Activated T-helper 2 cell treated with anti-CD3 and anti-CD28 coated beads, Interferon-gamma antibody, Interleukin-2, Interleukin-4, amounts not matched to agents 10 μg/mL and 5 μg/mL and 100 μg/mL, durations not matched to agents 14 hours and 24 hours and 36 hours (primary cell): ENCODE data around the gene THSD8. TPM values are rescaled to one million over a fixed set of nuclear protein-coding genes. Genes with fewer than 3 reads are reported as not detected.
"Not testable (repeated sequence)": the region's sequence is repeated elsewhere in the genome, so short reads cannot be mapped to it uniquely, and the experiment has no call there.

Experiments used
- DNase-seq: peaks from one replicate; pipeline ENCODE4 v3.0.0; 2021; ENCODE audit warnings: low spot score
- H3K27ac Mint-ChIP-seq: one replicate; pipeline ENCODE4 v1.8.0; 2021; ENCODE audit warnings: mixed read lengths
- H3K27me3 Mint-ChIP-seq: one replicate; pipeline ENCODE4 v1.8.0; 2021; ENCODE audit warnings: low read depth, mixed read lengths
- H3K36me3 Mint-ChIP-seq: one replicate; pipeline ENCODE4 v1.8.0; 2021; ENCODE audit warnings: low read depth, mixed read lengths
- H3K4me1 Mint-ChIP-seq: one replicate; pipeline ENCODE4 v1.8.0; 2021; ENCODE audit warnings: low read depth, mixed read lengths
- H3K4me3 Mint-ChIP-seq: one replicate; pipeline ENCODE4 v1.8.0; 2021; ENCODE audit warnings: low read depth, mild to moderate bottlenecking, moderate library complexity, mixed read lengths
- H3K9me3 Mint-ChIP-seq: one replicate; pipeline ENCODE4 v1.8.0; 2021; ENCODE audit warnings: mixed read lengths
- intact Hi-C: fragments of 100-400 bp; cut with micrococcal nuclease; formaldehyde crosslinking; loops from one replicate; pipeline ENCODE4 v1.15.1; 2023
- total RNA-seq: library from RNA; stranded (reverse); gene quantifications from 2 replicates; pipeline ENCODE4 v1.2.3, GENCODE V29; 2022

The THSD8 gene
- total RNA-seq, 1 donor from 2014 or later, result 28.6 TPM

GRCh38 chr19:12800466-12800770, 1.5 kb upstream of the THSD8 start:
- no peak for DNase-seq
- intact Hi-C loops, result no loop called here
- peaks cover 25% of the 10 kb centered on the region for H3K4me1 Mint-ChIP-seq
- H3K4me3 Mint-ChIP-seq, result peak overlapping the region; percentile 91
- no peaks in the 10 kb centered on the region for H3K27me3 Mint-ChIP-seq
- peaks cover 34% of the 10 kb centered on the region for H3K36me3 Mint-ChIP-seq
- peak overlapping the region; percentile 87 for H3K27ac Mint-ChIP-seq
- H3K9me3 Mint-ChIP-seq, result no peaks in the 10 kb centered on the region

- Mint-ChIP-seq H3K36me3 (peaks cover 34% of the 10 kb centered on the region), H3K4me3 (peak overlapping the region; percentile 91), H3K27ac (peak overlapping the region; percentile 87), H3K9me3 (no peaks in the 10 kb centered on the region), H3K4me1 (peaks cover 22% of the 10 kb centered on the region), H3K27me3 (no peaks in the 10 kb centered on the region)
- intact Hi-C loops, result no loop called here
- no peak for DNase-seq
These were observed 875 bp upstream of the THSD8 start for GRCh38 chr19:12800923-12801465.

DNA sequence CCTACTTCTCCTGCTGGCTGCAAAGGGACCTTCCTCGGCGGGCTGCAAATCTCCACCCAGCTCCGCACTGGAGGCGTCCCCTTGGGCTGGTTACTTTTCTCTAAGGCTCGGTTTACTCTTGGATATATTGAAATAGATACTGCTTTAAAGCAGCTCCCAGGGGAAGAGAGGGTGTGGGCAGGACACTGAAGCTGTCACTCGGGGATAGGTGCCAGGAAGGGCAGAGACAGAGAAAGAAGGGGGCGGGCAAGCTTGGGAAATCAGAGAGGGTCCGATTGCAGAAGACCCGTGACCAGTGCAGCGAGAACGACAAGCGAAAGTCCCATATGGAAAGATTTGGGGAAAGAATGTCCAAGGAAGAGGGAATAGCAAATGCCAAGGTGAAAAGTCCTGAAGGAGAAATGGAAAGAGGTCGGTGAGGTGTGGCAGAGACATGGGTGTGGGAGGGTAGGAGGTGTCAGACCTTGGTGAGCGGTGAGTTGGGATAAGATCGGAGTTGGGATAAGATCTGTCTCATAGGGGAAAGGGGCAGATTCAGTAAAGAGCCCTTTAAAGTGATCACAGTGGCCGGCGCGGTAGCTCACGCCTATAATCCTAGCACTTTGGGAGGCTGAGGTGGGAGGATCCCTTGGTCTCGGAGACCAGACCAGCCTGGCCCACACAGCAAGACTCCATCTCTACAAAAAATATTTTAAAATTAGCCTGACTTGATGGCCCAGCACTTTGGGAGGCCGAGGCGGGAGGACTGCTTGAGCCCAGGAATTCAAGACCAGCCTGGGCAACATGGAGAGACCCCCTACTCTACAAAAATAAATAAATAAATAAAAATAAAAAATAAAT, 618 bp downstream of the THSD8 start:
- Mint-ChIP-seq H3K27me3 (no peaks in the 10 kb centered on the region), H3K4me1 (peaks cover 21% of the 10 kb centered on the region), H3K9me3 (no peaks in the 10 kb centered on the region), H3K4me3 (peak overlapping the region; percentile 91), H3K27ac (peak overlapping the region; percentile 51), H3K36me3 (peaks cover 27% of the 10 kb centered on the region)
- intact Hi-C loops, result no loop called here
- no peak for DNase-seq

- peaks cover 23% of the 10 kb centered on the region for H3K4me1 Mint-ChIP-seq
- no peaks in the 10 kb centered on the region for H3K9me3 Mint-ChIP-seq
- H3K27me3 Mint-ChIP-seq, result no peaks in the 10 kb centered on the region
- no peak overlapping the region for H3K4me3 Mint-ChIP-seq
- no peak for DNase-seq
- peaks cover 29% of the 10 kb centered on the region for H3K36me3 Mint-ChIP-seq
- intact Hi-C loops, result no loop called here
- no peak overlapping the region for H3K27ac Mint-ChIP-seq
These were observed 2.2 kb downstream of the THSD8 start for GRCh38 chr19:12804051-12804450.

GRCh38 chr19:12806242-12807081, 4.6 kb downstream of the THSD8 start, which contains the start of gene RNASEH2A:
Gene RNASEH2A, plus strand, starts transcription at chr19:12806584. Its CDS starts 90 bp downstream, at chr19:12806674.
- Mint-ChIP-seq H3K36me3 (peaks cover 17% of the 10 kb centered on the region), H3K27ac (peak within 1 kb of the TSS; percentile 84), H3K4me3 (peak within 1 kb of the TSS; percentile 92), H3K27me3 (no peaks in the 10 kb centered on the region), H3K9me3 (no peaks in the 10 kb centered on the region), H3K4me1 (peaks cover 16% of the 10 kb centered on the region)
- peak; percentile 86 for DNase-seq
- intact Hi-C loops, result no loop called here

GRCh38 chr19:12815088-12815487, 13.2 kb downstream of the THSD8 start:
- intact Hi-C loops, result no loop called here
- DNase-seq, result no peak
- no peaks in the 10 kb centered on the region for H3K4me1 Mint-ChIP-seq
- no peaks in the 10 kb centered on the region for H3K9me3 Mint-ChIP-seq
- peaks cover 21% of the 10 kb centered on the region for H3K36me3 Mint-ChIP-seq
- H3K27ac Mint-ChIP-seq, result no peak overlapping the region
- H3K4me3 Mint-ChIP-seq, result no peak overlapping the region
- H3K27me3 Mint-ChIP-seq, result no peaks in the 10 kb centered on the region

- H3K4me1 Mint-ChIP-seq, H3K27me3 Mint-ChIP-seq, intact Hi-C loops, H3K27ac Mint-ChIP-seq, H3K9me3 Mint-ChIP-seq, H3K4me3 Mint-ChIP-seq, DNase-seq: not testable (repeated sequence)
- peaks cover 21% of the 10 kb centered on the region for H3K36me3 Mint-ChIP-seq
These were observed 15.3 kb downstream of the THSD8 start for GRCh38 chr19:12817188-12817587.

GRCh38 chr19:12817810-12818209, 15.9 kb downstream of the THSD8 start:
- H3K27ac Mint-ChIP-seq, H3K9me3 Mint-ChIP-seq, H3K27me3 Mint-ChIP-seq, H3K4me3 Mint-ChIP-seq, DNase-seq, intact Hi-C loops, H3K4me1 Mint-ChIP-seq: not testable (repeated sequence)
- peaks cover 17% of the 10 kb centered on the region for H3K36me3 Mint-ChIP-seq

- Mint-ChIP-seq H3K27ac (no peak overlapping the region), H3K4me1 (peaks cover 6% of the 10 kb centered on the region), H3K36me3 (no peaks in the 10 kb centered on the region), H3K27me3 (peaks cover 8% of the 10 kb centered on the region), H3K9me3 (no peaks in the 10 kb centered on the region), H3K4me3 (no peak overlapping the region)
- intact Hi-C loops, result no loop called here
- DNase-seq, result no peak
These were observed 19.9 kb downstream of the THSD8 start for GRCh38 chr19:12821761-12822160.

GRCh38 chr19:12825254-12826131, 23.6 kb downstream of the THSD8 start:
- H3K36me3 Mint-ChIP-seq, result no peaks in the 10 kb centered on the region
- H3K4me3 Mint-ChIP-seq, result no peak overlapping the region
- H3K27me3 Mint-ChIP-seq, result peaks cover 22% of the 10 kb centered on the region
- DNase-seq, result no peak
- H3K4me1 Mint-ChIP-seq, result peaks cover 6% of the 10 kb centered on the region
- intact Hi-C loops, result no loop called here
- H3K9me3 Mint-ChIP-seq, result no peaks in the 10 kb centered on the region
- no peak overlapping the region for H3K27ac Mint-ChIP-seq

- Mint-ChIP-seq H3K27ac (no peak overlapping the region), H3K9me3 (no peaks in the 10 kb centered on the region), H3K36me3 (no peaks in the 10 kb centered on the region), H3K27me3 (peaks cover 43% of the 10 kb centered on the region), H3K4me1 (peaks cover 12% of the 10 kb centered on the region), H3K4me3 (no peak overlapping the region)
- no peak for DNase-seq
- intact Hi-C loops, result no loop called here
These were observed 26.6 kb downstream of the THSD8 start for GRCh38 chr19:12828494-12828893.

DNA sequence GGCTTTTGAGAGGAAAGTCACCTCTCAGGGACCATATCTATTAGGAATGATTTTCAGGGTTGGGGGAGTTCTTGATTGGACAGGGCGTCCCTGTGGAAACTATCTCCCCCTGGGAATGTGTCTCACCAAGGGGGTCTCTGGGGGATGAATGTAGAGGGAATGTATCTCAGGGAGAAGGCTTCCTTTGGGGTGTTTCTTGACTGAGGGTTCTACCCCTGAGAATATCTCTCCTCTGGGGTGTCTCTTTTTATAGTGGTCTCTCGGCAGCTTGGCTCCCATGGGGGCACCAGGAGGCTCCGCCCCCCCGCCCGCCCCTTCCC, 31.5 kb downstream of the THSD8 start:
- peaks cover 19% of the 10 kb centered on the region for H3K4me1 Mint-ChIP-seq
- no peaks in the 10 kb centered on the region for H3K36me3 Mint-ChIP-seq
- H3K27me3 Mint-ChIP-seq, result peaks cover 61% of the 10 kb centered on the region
- no peak for DNase-seq
- intact Hi-C loops, result no loop called here
- no peak overlapping the region for H3K4me3 Mint-ChIP-seq
- no peaks in the 10 kb centered on the region for H3K9me3 Mint-ChIP-seq
- H3K27ac Mint-ChIP-seq, result no peak overlapping the region
